ENCODE results near the gene ABTB2.
"Not testable (repeated sequence)": the region's sequence is repeated elsewhere in the genome, so short reads cannot be mapped to it uniquely, and the experiment has no call there.

ABTB2 gene

GRCh38 chr11:34357701-34358257 lies at the start of gene ABTB2:
Gene ABTB2, minus strand, starts transcription at chr11:34358010.
- peak; percentile 98 for DNase-seq

DNA sequence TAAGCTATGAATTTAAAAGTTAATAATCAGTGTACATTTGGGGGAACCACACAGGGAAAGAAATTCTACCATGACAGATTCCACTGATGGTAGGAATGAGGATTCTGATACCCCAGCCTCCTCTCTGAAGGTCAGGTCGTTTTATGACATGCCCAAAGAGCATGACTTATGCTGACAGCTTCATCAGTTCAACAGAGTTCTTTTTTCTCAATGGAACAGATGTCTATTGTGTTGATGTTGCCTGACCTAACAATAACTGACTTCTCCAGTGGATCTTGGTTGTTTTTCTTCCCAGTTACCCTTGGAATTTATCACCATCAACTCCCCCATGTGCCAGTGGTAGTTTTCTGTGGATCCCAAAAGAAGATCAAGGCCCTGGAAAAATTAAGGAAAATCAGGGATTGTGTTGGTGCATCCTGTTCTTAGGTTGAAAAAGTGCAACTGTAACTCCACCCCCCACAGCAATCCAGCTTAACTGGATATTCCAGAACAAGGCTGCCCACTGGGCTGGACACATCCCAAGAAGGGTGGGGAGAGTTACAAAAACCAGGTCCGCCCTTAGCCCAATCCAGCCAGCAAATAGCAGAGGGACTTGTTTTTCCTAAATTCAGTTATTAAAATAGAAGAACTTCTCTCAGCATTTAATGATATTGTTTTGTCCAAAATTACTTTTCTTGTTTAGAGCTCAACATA lies 49.5 kb upstream of the ABTB2 start:
- DNase-seq = no peak

DNA sequence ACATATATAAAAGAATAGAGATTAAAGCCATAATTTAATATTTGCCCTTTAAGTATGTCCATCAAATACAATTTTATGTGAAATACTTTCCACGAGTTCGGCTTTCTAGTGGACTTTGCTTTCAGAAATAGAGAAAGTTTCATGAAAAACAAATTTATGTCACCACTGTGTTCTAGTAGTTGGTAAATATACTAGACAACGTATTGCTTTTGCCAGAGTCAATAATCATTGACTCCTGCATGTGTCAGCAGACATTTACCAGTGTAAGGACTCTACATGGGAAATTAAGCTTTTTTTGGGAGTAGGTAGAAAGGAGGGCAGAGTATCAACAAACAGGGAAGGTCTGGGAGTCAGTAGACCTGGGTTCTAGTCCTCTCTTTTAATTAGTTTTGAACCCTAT lies 48.6 kb upstream of the ABTB2 start:
- no peak for DNase-seq

DNA sequence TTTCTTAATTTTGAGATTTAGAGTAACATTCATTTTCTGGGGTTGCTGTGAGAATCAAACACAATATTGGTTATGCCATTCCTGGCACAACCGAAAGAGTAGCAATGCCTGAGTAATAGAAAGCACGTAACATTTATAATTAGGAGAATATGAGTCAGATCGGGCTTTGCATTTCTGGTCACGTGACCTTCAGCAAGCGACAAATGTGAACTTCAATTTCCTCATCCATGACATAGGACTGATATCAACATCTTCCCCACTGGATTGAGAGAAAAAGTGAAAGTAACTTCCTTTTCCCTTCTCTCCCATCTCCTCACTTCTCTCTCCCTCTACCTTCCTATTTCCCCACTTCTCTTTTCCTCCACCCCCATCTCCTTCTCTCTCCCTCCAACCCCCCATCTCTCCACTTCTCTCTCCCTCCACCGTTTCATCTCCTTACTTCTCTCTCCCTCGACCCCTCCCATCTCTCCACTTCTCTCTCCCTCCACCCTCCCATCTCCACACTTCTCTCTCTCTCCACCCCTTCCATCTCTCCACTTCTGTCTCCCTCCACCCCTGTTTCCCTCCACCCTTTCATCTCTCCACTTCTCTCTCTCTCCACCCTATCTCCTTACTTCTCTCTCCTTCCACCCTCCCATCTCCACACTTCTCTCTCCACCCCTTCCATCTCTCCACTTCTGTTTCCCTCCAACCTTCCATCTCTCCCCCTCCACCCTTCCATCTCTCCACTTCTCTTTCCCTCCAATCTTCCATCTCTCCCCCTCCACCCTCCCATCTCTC lies 47.5 kb upstream of the ABTB2 start:
- no peak for DNase-seq

DNA sequence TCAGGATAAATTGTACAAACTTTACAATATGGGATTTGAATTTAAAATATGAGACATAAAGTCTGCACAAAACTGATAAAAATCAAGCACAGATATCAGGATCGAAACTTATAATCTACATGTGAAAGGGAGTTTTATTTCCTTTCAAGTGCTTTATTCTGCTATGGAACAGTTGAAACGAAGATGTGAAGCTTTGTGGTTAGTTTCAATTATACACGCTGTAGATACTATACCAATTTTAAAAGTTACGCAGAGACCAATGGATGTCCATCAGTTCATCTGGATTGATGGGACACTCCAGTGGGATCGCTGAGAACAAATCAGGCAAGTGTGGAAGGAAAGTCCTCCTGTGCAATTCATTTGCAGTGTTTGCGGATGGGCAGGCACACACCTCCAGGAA lies 46.5 kb upstream of the ABTB2 start:
- DNase-seq = no peak

DNA sequence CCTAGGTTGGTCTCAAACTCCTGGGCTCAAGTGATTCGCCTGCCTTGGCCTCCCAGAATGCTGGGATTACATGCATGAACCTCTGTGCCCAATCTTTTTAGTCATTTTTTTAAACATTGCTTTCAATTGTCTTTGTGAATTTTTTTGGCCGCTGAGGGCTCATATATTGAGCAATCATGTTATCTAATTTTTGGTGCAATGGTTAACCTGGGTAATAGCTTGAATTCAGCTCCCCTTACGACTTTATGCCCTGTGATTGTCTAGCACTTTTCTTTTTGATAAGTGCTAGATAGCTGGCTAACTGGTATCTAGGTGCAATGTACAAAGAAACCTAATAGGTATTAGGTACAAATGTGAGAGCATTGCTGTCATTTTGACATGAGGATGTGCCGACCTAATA lies 45.6 kb upstream of the ABTB2 start:
- DNase-seq = no peak

GRCh38 chr11:34397811-34398210 lies 40.0 kb upstream of the ABTB2 start:
- DNase-seq = no peak

DNA sequence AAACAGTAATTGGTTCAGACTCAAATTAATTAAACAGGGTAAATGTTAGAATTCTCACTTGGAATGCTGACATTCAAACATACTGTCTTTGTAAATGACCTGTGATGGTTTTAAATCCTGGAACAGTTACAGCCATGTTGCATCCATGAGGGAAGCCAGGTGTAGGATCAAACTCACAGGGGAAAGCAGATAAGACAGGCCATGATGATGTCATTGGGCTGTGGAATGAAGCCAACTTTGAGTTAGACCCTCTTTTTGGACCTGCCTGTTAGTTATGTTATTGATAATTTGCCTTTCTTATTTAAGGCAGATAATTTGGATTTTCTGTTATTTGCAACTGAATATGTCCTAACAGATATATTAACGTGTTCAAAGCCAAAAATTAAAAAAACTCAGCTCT lies 39.3 kb upstream of the ABTB2 start:
- no peak for DNase-seq

DNA sequence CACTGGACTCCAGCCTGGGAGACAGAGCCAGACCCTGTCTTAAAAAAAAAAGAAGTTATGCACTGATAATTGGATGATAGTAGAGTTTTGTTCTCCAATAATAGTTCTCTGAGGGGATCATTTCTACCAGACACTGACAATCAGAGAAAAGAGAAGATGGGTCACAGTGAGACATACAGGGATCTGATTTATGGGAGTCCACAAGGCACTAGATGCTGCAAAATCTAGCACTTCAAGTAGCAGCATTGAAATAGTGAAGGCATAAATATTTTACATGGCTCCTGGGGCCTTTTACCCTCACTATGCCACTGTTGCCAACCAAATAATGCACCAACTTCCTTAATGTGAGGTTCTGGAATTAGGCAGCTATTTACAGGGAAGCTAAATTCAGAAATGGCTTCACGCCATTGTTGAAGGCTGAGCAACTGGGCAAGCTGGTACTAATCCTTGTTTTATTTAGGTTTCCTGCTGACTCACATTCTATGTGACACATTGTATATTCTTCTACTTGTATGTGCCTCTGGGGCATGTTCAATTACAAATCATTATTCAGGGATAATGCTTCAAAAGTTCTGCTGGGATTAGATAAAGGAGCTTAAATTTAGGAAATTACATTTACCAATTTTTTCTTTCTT lies 38.2 kb upstream of the ABTB2 start:
- no peak for DNase-seq

DNA sequence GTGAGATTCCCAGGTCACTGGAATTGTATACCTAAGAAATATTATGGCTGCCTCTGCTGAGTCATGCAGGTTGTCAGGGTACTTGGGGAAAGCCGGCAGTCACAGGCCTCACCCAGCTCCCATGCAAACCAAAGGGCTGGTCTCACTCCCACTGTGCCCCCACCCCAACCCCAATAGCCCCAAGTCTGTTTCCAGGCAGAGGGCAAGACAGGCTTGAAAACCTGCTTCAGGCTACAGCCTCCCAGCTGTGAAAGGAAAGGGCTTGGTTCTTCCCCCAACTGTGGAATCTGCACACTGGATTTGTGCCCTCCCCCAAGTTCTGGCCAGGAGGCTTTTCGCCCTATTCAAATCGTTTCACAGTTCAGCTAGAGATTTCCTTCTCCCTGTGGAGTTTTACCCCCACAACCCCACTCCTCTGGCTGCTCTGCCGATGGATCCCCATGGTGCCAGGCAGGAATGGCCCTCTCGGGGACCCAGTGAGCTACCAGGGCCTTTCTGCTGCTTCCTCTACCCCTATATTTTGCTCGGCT lies 37.0 kb upstream of the ABTB2 start:
- DNase-seq = no peak

- DNase-seq = no peak
Observed at GRCh38 chr11:34387653-34388052, 29.8 kb upstream of the ABTB2 start.

GRCh38 chr11:34386356-34386755 lies 28.5 kb upstream of the ABTB2 start:
- DNase-seq = not testable (repeated sequence)

DNA sequence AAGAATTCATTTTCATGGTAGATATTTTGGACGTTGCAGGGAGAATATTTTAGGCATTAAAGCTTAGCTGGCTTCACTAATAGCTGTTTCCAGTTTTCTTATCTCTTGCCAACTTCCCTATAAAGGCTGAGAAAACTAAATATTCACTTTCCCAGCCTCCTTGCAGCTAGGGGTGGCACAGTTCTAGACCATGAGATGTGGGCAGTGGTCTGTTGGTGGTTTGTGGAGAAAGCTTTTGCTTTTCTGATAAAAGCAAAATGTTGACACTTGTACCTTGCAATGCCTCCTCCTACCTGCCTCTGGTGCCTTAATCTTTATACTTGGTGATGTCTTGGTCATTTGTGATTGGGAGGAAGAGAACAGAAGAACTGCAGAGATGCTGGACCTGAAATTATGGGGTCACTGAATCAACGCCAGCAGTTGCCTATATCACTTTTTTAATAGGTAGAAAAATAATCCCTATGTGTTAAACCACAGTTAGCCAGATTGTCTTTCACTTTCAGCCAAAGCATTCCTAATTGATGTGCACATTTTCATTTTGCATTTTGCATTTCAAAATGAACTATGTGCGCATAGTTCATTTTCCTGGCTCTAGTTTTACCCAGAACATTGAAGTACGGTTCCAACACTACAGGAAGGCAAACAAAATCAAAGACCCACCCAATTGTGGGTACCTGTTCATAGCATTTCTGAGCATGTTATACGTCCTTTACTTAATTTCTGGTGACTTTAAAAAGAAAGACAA lies 24.9 kb upstream of the ABTB2 start:
- DNase-seq = no peak

- no peak for DNase-seq
Observed at GRCh38 chr11:34381775-34382174, 24.0 kb upstream of the ABTB2 start.

DNA sequence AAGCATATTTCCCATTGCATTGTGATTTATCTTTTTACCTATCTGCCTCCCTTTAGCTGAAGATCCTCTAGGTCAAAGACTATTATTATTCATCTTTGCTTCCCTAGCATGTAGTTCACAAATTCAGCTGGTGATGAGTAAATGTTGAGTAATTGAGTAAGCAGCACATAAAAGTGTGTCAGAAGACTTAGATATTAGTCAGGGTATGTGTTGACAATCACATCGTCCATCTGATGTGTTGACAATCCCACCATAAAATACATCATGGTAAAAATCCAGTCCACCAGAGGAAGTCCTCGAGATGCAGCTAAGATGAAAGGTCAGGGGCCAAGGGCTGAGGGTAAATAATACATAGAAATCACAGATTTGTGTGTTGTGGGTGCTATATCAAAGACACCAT lies 22.9 kb upstream of the ABTB2 start:
- no peak for DNase-seq

DNA sequence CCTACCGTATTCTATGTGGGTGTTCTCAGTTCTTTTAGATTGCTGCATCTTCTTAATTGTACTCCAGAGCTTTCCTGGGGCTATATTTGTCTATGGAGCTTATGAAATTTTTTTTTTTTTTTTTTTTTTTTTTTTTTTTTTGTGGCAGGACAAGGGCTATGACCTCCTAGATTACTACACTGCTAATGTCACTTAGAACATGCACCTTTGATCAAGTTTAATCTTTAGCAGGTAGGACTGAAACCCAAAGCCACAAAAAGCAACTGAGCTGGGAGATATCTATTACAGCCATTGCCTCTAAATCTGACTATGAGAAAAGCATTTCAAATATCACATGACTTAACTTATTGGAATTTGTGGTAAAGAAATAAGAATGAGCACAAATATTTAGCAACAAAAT lies 21.7 kb upstream of the ABTB2 start:
- DNase-seq = no peak

DNA sequence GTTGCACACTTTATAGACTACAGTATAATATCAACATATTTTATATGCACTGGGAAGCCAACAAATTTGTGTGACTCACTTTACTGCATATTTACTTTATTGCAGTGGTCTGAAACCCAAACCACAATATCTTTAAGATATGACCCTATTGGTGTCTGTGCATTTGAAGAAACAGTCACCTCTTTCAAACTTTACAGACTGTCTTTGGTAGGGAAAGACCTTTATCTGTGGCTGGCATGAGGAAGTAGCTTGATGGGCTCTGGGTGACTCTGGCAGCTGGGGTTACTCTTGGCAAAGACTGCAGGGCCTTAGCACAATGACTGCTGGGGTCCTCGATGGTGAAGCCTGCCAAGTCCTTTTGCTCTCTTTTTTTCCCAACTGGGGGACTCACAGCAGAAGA lies 21.3 kb upstream of the ABTB2 start:
- no peak for DNase-seq

DNA sequence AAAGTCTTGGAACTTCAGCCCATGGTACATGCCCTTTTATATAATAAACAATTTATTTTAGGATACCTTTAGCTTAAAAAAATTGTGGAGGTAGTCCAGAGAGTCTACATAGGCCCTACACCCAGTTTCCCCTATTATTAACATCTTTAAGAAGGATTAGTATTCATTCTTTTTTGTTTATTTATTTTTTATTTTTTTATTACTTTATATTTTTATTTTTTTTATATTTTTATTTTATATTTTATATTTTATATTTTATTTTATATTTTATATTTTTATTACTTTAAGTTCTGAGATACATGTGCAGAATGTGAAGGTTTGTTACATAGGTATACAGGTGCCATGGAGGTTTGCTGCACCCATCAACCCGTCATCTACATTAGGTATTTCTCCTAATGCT lies 15.9 kb upstream of the ABTB2 start:
- no peak for DNase-seq

DNA sequence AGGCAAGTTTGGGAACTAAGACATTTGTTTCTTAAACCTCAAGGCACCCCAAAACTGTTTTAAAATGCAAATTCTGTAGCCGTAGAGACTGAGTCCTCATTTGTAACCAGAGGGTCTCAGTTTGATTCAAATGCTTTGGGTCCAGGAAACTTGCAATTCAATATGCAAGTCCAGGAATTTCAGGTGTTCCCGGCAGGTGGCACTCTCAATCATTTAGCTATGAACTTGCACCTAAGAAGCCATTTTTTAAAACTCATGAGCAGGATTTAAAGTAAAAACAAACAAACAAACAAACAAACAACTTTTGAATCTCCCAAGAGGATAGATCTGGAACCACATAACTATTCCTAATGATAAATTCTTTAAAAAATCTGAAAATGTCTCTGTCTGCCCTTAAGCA lies 8.7 kb upstream of the ABTB2 start:
- DNase-seq = no peak

GRCh38 chr11:34364102-34364501 lies 6.3 kb upstream of the ABTB2 start:
- no peak for DNase-seq

- no peak for DNase-seq
Observed at GRCh38 chr11:34363363-34364084, 5.7 kb upstream of the ABTB2 start.

- no peak for DNase-seq
Observed at GRCh38 chr11:34360046-34360445, 2.2 kb upstream of the ABTB2 start.

Measured in stimulated activated naive CD4-positive, alpha-beta T cell treated with Interleukin-2 at 50 U/mL for 16 hours (primary cell).